HG03520 (cell line): ENCODE data around the gene ASS1.

Experiments
- ATAC-seq: cut with Tn5 transposase; IDR thresholded peaks from one replicate; pipeline ENCODE4 v1.9.1; 2021; ENCODE audit warnings: mild to moderate bottlenecking, moderate library complexity; ENCODE audit not compliant: unreplicated experiment

The ASS1 gene

GRCh38 chr9:130451509-130452388 is 7.0 kb downstream of the ASS1 start:
- ATAC-seq, result no peak

- no peak for ATAC-seq
These were observed 8.1 kb downstream of the ASS1 start for GRCh38 chr9:130452835-130453234.

GRCh38 chr9:130453487-130453886 is 8.7 kb downstream of the ASS1 start:
- no peak for ATAC-seq

- no peak for ATAC-seq
These were observed 9.5 kb downstream of the ASS1 start for GRCh38 chr9:130454096-130454811.

DNA sequence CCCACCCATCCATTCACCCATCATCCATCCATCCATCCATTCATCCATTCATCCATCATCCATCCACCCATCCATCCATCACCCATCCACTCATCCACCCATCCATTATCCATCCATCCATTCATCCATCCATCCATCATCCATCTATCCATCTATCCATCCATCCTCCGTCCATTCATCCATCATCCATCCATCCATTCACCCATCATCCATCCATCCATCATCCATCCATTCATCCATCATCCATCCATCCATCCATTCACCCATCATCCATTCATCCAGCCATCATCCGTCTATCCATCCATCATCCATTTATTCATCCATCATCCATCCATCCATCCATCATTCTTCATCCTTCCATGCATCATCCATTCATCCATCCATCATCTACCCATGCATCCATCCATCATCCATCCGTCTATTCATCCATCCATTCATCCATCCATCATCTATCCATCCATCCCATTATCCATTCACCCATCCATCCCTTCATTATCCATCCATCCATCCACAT is 10.1 kb downstream of the ASS1 start:
- ATAC-seq, result no peak

GRCh38 chr9:130458027-130458803 is 13.5 kb downstream of the ASS1 start:
- ATAC-seq, result no peak

GRCh38 chr9:130458804-130459067 is 14.0 kb downstream of the ASS1 start:
- ATAC-seq, result no peak

DNA sequence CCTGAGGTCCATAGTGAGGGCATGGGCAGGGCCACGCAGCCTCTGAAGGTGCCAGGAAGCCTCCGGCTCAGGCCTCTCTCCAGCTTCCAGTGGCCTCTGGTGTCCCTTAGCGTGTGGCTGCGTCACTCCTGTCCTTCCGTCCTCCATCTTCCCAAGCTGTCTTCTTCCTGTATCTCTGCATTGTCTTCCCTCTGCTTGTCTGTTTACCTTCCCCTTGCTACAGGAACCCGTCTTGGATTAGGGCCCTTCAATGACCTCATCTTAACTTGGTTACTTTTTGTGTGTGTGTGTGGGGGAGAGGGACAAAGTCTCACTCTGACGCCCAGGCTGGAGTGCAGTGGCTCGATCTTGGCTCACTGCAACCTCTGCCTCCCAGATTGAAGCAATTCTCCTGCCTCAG is 14.4 kb downstream of the ASS1 start:
- ATAC-seq, result no peak

DNA sequence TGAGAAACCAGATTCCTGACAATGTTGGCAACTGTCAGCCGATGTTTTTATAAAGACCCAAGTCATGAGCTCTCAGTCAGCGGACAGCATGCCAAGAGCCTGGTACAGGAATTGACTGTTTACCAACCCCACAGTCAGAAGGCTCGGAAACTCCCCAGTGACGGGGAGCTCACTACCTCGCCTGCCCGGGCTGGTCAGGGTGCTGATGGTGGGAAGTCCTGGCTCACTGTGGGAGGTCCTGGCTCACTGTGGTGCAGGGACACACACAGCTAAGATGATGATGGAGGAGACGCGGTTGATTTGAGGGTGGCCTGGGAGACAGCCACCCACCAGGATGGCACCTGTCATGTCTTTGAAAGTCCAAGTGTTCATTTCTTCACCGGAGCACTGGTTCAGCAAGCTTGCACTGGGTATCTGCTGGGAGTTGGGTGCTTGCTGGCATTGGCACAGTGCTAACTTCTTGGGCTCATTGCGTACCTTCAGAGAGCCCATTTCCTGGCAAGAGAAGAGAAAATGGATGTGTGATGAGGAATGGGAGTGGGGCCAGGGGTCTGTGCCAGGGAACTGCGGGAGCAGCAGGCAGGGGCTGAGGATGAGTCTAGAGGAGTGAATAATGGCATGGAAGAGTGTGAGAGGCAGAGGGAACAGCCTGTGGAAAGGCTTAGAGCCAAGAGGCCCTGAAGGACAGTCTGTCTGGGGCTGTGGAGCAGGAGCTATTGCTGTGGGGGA is 15.3 kb downstream of the ASS1 start:
- no peak for ATAC-seq

DNA sequence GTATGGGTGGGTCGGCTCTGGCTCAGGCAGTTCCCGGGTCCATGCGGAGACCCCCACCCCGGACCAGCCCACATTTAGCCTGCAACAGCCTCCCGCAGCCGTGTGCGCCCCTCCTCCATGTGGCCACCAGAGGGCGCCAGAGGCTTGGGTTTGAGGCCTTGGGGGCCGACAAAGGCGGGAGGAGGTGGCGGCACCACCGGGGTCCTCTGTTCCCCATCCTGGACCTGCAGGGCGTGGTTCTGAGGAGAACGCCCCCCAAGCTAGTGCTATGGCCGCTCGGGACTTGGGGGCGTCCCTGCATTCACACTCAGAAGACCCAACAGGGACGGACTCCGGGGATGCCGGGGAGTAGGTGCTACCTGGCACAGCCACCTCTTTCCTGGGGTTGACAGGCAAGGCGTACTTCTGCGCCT is 16.5 kb downstream of the ASS1 start:
- ATAC-seq, result no peak

- ATAC-seq, result no peak
These were observed 17.0 kb downstream of the ASS1 start for GRCh38 chr9:130461731-130462130.

DNA sequence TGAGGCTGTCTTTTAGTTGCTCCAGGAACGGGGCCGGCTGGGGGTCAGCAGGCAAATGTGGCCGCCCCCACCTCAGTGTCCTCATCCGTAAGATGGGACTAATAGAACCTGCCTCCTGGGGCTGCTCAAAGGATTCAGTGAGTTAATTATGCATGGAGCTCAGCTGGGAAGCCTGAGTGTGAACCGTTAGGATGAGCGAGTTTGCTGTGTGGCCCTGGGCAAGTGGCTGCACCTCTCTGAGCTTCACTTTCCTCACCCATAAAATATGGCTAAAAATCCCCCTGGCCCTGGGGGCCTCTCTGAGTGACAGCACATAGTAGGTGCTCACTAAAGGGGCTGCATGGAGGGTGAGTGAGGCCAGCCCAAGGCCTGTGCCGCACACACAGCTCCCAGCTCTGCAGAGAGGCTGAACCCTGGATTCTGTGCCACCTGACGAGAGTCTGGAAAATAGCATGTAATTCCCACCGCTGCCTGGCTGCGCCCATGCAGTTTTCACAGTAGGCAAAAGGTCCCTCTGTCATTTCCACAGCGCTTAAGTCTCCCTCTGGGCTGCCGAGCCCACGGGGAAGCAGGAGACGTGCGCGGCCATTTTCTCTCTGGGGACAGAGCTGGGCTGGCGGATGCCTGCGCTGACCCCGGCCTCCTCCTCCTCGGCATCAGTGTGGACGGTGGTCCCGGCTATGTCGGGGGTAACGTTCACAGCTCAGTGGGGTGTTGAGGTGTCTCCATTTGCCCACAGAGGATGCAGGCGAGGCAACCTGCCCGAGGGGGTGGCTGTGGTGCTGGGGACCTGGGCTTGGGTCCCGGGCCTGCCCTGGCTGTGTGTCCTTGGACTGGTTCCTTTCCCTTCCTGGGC is 18.2 kb downstream of the ASS1 start:
- no peak for ATAC-seq

- no peak for ATAC-seq
These were observed 19.3 kb downstream of the ASS1 start for GRCh38 chr9:130463763-130464745.

GRCh38 chr9:130465383-130466096 is 20.8 kb downstream of the ASS1 start:
- ATAC-seq, result no peak

DNA sequence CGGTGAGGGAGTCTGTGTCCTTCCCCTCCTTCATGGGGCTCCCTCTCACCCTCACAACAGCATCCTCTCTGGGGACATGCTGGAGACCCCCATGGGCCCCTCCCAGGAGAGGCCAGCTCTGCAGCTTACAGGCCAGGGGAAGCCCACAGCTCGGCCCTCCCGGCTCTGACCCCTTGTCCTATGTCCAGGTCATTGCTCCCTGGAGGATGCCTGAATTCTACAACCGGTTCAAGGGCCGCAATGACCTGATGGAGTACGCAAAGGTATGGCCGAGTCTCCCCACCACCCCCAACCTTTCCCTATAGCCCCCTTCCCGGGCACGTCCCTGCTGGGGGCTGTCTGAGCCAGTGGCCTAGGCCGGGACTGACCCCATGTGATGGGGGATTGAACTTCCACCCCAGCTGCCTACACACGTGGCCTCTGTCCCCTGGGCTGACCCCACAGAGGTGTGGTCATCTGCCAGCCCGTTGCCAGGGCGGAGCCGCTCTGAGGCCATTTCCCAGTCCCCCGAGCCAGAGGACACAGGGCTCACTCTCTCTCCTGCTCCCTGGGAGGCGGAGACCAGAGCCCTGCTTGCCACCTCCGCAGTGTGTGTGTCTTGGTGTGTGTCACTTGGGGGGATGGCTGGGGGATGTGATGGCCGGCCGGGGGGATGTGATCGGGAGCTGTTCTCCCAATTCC is 21.9 kb downstream of the ASS1 start:
- ATAC-seq, result no peak

GRCh38 chr9:130467316-130467715 is 22.6 kb downstream of the ASS1 start:
- no peak for ATAC-seq

GRCh38 chr9:130468566-130468965 is 23.8 kb downstream of the ASS1 start:
- no peak for ATAC-seq

DNA sequence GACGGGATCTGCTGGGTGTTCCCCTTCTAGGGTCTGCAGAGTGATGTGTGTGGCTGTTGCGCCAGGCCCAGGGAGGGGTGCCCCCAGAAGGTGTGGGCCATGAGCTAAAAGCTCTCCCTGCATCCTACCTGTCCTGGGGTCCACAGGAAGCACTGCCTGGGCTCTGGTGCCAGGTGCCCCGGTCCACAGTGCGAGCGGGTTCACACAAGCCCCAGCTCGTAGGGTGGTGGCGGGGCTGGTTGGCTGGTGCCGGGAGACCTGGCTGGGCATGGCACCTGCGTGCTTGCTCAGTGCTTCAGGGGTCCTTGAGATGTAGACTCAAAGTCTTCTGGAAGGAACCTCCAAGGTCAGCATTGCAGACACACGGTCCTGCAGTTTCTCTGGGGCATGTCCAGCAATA is 25.5 kb downstream of the ASS1 start:
- no peak for ATAC-seq
